Transverse colon (tissue), 4 donors: Measurements from ENCODE around the gene HEPN1. TPM values are rescaled to one million over a fixed set of nuclear protein-coding genes. Genes with fewer than 3 reads are reported as not detected.

Source experiments
- DNase-seq: peaks from one replicate; pipeline ENCODE4 v3.0.0-alpha.2; 2019
- H3K27ac ChIP-seq, 4 donors: fragments of 200-600 bp; sonication (generic); 2 replicates each; pipeline ENCODE4 v1.5.1; 2016 to 2018; ENCODE audit warnings: inconsistent platforms in 4 of 4
- H3K27me3 ChIP-seq: fragments of 200-600 bp; sonication (generic); 2 replicates; pipeline ENCODE4 v1.5.1; 2017; ENCODE audit warnings: inconsistent platforms
- H3K36me3 ChIP-seq, 4 donors: fragments of 200-600 bp; sonication (generic); 2 replicates each; pipeline ENCODE4 v1.5.1; 2017 to 2019; ENCODE audit warnings: inconsistent platforms in 4 of 4
- H3K4me1 ChIP-seq, 4 donors: fragments of 200-600 bp; sonication (generic); 2 replicates each; pipeline ENCODE4 v1.5.1; 2017 to 2020; ENCODE audit warnings: inconsistent platforms in 4 of 4
- H3K4me3 ChIP-seq, 4 donors: fragments of 200-600 bp; sonication (generic); 1 replicate in 1 of 4; 2 replicates in 3 of 4; pipeline versions ENCODE4 v1.5.1 to v1.6.1; 2017 to 2019; ENCODE audit warnings: inconsistent platforms in 4 of 4
- H3K9me3 ChIP-seq, 2 donors: fragments of 200-600 bp; sonication (generic); 2 replicates each; pipeline ENCODE4 v1.5.1; 2017 to 2019; ENCODE audit warnings: inconsistent platforms in 2 of 2
- EP300 ChIP-seq: sonication (generic); formaldehyde crosslinking; IDR thresholded peaks from one replicate; pipeline ENCODE4 v1.6.1; 2017; ENCODE audit warnings: antibody characterized with exemption, low read depth
- POLR2A ChIP-seq: fragments of 450-650 bp; IDR thresholded peaks from one replicate; pipeline ENCODE4 v1.6.1; 2016; ENCODE audit warnings: antibody characterized with exemption, mild to moderate bottlenecking, moderate library complexity
- POLR2AphosphoS5 ChIP-seq, 3 donors: sonication (generic); formaldehyde crosslinking; IDR thresholded peaks; one replicate each; pipeline ENCODE4 v1.6.1; 2016; ENCODE audit warnings: antibody characterized with exemption in 3 of 3
- WGBS, 2 donors: methylation state at CpG; one replicate each; pipeline ENCODE4 v1.1.5; 2018; ENCODE audit warnings: low coverage in 1 of 2; 5-methylcytosine and 5-hydroxymethylcytosine counted together
- in situ Hi-C, 4 donors: fragments of 200-750 bp; cut with MboI; loops; one replicate each; pipeline versions ENCODE4 v1.15.0 to v1.15.1; 2017; ENCODE audit warnings: low sequenced_read_pairs in 3 of 4, low pct_ligation_motif_present in 1 of 4, low pct_unique_long_range_greater_than_20kb in 1 of 4
- intact Hi-C: fragments of 100-400 bp; cut with DNase I; formaldehyde crosslinking; loops from one replicate; pipeline ENCODE4 v1.15.1; 2023; ENCODE audit warnings: low total_unique reads
- total RNA-seq, 4 donors: library from RNA; depleted of rRNA; stranded (reverse); fragments of >200 nt; gene quantifications; one replicate each; pipeline ENCODE4 v1.1.0, GENCODE V29; 2016
- TF ChIP-seq, protein P1 (sequence below), 5 experiments: fragments of 200-600 bp in 3 of 5; fragments of 450-650 bp in 2 of 5; sonication (generic) in 3 of 5; IDR thresholded peaks; 1 replicate in 2 of 5; 2 replicates in 3 of 5; pipeline ENCODE4 v1.5.1; 2016 to 2017; ENCODE audit warnings: antibody characterized with exemption in 5 of 5, inconsistent platforms in 3 of 5, mild to moderate bottlenecking in 2 of 5, moderate library complexity in 1 of 5

The HEPN1 gene
- total RNA-seq, 4 donors from 2014 or later: not detected

DNA sequence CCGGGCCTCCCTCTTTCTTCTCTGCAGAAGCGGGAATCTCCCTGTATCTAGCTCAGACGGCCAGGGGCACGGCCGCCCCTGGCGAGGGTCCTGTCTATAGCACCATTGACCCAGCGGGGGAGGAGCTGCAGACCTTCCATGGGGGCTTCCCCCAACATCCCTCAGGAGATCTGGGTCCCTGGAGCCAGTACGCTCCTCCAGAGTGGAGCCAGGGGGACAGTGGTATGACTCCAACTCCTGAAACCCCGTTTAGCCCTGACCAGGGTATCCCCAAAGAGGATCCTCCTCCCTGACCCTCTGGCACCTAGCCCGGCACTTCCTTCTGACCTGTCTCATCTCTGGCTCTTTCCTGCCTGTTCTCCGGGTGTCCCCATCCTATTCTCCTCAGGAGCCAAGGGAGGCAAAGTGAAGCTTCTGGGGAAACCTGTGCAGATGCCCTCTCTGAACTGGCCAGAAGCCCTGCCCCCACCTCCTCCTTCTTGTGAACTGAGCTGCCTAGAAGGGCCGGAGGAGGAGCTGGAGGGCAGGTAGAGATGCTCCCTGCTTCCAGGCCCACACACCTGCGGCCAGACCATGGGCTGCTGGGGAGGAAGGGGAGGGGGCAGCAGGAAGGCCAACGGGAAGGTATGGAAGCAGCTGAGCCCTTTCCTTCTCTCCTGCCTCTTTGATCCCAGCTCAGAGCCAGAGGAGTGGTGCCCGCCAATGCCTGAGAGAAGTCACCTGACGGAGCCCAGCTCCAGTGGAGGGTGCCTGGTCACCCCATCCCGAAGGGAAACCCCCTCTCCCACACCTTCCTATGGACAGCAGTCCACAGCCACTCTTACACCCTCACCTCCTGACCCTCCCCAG, 40.9 kb upstream of the HEPN1 start:
- H3K27ac ChIP-seq: no peak overlapping the region
- H3K9me3 ChIP-seq: no peaks in the 10 kb centered on the region
- in situ Hi-C loops (no loop called here), intact Hi-C loops (no loop called here)
- no peak for DNase-seq
- no peak overlapping the region for H3K4me3 ChIP-seq
- peaks cover 10% of the 10 kb centered on the region for H3K27me3 ChIP-seq
- H3K36me3 ChIP-seq: no peaks in the 10 kb centered on the region
- TF ChIP-seq, protein P1, sequence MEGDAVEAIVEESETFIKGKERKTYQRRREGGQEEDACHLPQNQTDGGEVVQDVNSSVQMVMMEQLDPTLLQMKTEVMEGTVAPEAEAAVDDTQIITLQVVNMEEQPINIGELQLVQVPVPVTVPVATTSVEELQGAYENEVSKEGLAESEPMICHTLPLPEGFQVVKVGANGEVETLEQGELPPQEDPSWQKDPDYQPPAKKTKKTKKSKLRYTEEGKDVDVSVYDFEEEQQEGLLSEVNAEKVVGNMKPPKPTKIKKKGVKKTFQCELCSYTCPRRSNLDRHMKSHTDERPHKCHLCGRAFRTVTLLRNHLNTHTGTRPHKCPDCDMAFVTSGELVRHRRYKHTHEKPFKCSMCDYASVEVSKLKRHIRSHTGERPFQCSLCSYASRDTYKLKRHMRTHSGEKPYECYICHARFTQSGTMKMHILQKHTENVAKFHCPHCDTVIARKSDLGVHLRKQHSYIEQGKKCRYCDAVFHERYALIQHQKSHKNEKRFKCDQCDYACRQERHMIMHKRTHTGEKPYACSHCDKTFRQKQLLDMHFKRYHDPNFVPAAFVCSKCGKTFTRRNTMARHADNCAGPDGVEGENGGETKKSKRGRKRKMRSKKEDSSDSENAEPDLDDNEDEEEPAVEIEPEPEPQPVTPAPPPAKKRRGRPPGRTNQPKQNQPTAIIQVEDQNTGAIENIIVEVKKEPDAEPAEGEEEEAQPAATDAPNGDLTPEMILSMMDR (IDR thresholded peaks at IDR 0.05): no peak
- TF ChIP-seq POLR2AphosphoS5 (IDR thresholded peaks at IDR 0.05): no peak
- 84% methylated on average over 16 of the region's 17 CpGs; no CpG with 5 or more reads in 1 of the 2 donors for WGBS, 2 donors
- peaks cover 0 to 28% (median 12%) of the 10 kb centered on the region in 4 donors for H3K4me1 ChIP-seq

DNA sequence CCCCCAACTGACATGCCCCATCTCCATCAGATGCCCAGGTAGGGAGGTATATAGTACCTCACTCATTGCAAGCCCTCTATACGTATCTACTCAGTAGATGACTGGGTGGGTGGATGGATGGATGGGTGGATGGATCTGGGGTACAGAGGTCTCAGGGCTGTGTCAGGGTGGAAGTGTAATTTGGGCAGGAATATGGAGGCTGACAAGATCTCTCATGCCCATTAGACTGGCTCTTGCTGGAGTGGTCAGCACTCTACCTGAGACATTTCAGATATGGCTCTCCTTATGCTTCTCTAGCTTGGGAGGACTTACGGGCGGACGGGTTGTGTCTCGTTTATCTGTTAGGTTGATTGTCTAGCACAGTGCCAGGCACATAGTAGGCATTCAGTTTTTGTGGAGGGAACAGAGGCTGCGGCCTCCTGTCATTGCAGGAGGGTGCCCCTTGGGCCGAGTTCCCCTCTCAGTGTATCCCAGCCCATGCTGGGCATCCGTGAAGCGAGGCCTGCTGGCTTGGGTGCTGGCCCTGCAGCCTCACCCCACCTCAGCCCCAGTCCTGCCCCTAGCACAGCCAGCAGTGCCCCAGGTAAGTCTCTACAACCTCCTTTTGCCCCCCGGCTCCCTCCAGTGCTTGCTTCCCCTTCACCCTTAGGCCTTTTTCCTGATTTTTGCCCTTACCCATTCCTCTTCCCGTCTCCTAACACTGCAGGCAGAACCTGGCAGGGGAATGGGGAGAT, 40.1 kb upstream of the HEPN1 start:
- no peak for DNase-seq

DNA sequence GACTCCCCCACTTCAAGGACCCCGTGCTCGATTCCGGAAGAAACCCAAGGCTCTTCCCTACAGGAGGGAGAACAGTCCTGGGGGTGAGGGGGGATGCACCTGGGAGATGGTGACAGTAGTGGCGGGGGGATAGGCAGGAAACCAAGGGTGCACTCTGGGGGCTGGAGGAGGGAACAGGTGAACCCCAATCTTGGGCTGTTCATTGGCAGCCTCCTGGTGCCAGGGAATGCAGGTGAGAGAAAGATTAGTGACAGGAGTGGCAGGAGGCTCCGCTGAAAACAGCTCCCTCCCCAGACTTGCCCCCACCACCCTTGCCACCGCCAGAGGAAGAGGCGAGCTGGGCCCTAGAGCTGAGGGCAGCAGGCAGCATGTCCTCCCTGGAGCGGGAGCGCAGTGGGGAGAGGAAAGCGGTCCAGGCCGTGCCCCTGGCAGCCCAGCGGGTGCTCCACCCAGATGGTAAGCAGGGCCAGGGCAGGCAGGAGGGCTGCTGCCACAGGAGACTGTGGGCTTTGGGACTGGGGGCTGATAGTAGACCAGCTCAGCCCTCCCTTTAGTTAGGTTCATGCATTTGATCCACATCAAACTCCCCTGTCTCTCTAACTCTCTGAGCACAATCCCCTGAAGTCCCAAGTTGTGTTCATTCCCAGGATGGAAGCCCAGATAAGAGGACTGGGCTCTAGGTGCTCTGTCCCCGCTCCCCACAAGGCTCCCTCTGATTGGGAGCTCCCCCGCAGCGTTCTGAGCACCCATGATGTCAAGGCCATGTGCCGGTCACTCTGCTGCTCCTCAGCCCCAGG, 39.4 kb upstream of the HEPN1 start:
- in situ Hi-C loops (no loop called here), intact Hi-C loops (no loop called here)

More for the DNA sequence above, 40.1 kb upstream of the HEPN1 start:
- in situ Hi-C loops: no loop called here
- Histone ChIP-seq H3K36me3 (no peaks in the 10 kb centered on the region), H3K27ac (no peak overlapping the region), H3K4me3 (no peak overlapping the region), H3K27me3 (peaks cover 2% of the 10 kb centered on the region), H3K4me1 (peaks cover 0 to 28% (median 12%) of the 10 kb centered on the region in 4 donors), H3K9me3 (no peaks in the 10 kb centered on the region)
- TF ChIP-seq, protein P1 (IDR thresholded peaks at IDR 0.05): no peak
- TF ChIP-seq EP300 (no peak), POLR2AphosphoS5 (IDR thresholded peaks at IDR 0.05) (no peak), POLR2A (no peak)
- 91 to 94% methylated on average over 3 to 11 of the region's 11 CpGs for WGBS, 2 donors
- intact Hi-C loops: no loop called here

More for the DNA sequence above, 39.4 kb upstream of the HEPN1 start:
- Histone ChIP-seq H3K36me3 (no peaks in the 10 kb centered on the region), H3K27me3 (no peaks in the 10 kb centered on the region), H3K9me3 (no peaks in the 10 kb centered on the region), H3K4me3 (no peak overlapping the region), H3K4me1 (peaks cover 0 to 28% (median 12%) of the 10 kb centered on the region in 4 donors), H3K27ac (no peak overlapping the region)
- WGBS, 2 donors: 82% methylated on average over 16 of the region's 16 CpGs; no CpG with 5 or more reads in 1 of the 2 donors
- no peak for TF ChIP-seq POLR2AphosphoS5 (IDR thresholded peaks at IDR 0.05)
- TF ChIP-seq, protein P1 (IDR thresholded peaks at IDR 0.05): no peak
- no peak for TF ChIP-seq EP300
- TF ChIP-seq POLR2A: no peak
- DNase-seq: no peak
